Chondrocyte (in vitro differentiated cells): ENCODE data around the gene ZNF236. TPM values are rescaled to one million over a fixed set of nuclear protein-coding genes. Genes with fewer than 3 reads are reported as not detected.

Experiments
- DNase-seq: peaks from one replicate; pipeline ENCODE4 v3.0.0; 2021; ENCODE audit warnings: mixed read lengths, low spot score
- H3K27ac Mint-ChIP-seq: one replicate; pipeline ENCODE4 v1.8.0; 2021; ENCODE audit warnings: mild to moderate bottlenecking, moderate library complexity, mixed read lengths; ENCODE audit not compliant: unreplicated experiment
- H3K27me3 Mint-ChIP-seq: 2 replicates; pipeline ENCODE4 v1.8.0; 2021; ENCODE audit warnings: low read depth, mixed read lengths
- H3K36me3 Mint-ChIP-seq: 2 replicates; pipeline ENCODE4 v1.8.0; 2021; ENCODE audit warnings: low read depth, mixed read lengths
- H3K4me1 Mint-ChIP-seq: 2 replicates; pipeline ENCODE4 v1.8.0; 2021; ENCODE audit warnings: low read depth, mild to moderate bottlenecking, mixed read lengths
- H3K4me3 Mint-ChIP-seq: one replicate; pipeline ENCODE4 v1.8.0; 2021; ENCODE audit warnings: mild to moderate bottlenecking, moderate library complexity, mixed read lengths; ENCODE audit not compliant: unreplicated experiment
- H3K9me3 Mint-ChIP-seq: 2 replicates; pipeline ENCODE4 v1.8.0; 2021; ENCODE audit warnings: low read depth, mixed read lengths
- total RNA-seq: library from RNA; stranded (reverse); gene quantifications from 3 replicates; pipeline ENCODE4 v1.2.1, GENCODE V29; 2021
- TF ChIP-seq, protein P1 (sequence below): fragments of 200-600 bp; sonication (generic); IDR thresholded peaks from 2 replicates; pipeline ENCODE4 v1.5.0; 2021; ENCODE audit warnings: antibody characterized with exemption, mild to moderate bottlenecking, moderate library complexity

ZNF236 gene
- total RNA-seq, 1 donor from 2014 or later: 14.3 TPM

DNA sequence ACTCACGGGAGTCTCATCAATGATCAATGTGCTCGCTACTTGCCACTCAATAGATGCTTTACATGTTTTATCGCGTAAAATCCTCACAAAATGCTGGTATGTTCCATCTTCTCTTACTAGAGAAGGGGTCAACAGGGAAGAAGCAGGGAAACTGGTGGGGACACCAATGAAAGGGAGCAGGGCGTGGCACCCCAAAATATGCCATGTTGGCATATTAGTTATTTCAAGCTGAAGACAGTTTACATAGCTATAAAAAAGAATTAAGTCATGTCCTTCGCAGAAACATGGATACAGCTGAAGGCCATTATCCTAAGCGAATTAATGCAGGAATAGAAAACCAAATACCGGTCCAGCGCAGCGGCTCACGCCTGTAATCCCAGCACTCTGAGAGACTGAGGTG lies 8.1 kb upstream of the ZNF236 start:
- no peak overlapping the region for H3K4me3 Mint-ChIP-seq
- H3K27ac Mint-ChIP-seq: no peak overlapping the region
- H3K4me1 Mint-ChIP-seq: peaks cover 4% of the 10 kb centered on the region
- TF ChIP-seq, protein P1, sequence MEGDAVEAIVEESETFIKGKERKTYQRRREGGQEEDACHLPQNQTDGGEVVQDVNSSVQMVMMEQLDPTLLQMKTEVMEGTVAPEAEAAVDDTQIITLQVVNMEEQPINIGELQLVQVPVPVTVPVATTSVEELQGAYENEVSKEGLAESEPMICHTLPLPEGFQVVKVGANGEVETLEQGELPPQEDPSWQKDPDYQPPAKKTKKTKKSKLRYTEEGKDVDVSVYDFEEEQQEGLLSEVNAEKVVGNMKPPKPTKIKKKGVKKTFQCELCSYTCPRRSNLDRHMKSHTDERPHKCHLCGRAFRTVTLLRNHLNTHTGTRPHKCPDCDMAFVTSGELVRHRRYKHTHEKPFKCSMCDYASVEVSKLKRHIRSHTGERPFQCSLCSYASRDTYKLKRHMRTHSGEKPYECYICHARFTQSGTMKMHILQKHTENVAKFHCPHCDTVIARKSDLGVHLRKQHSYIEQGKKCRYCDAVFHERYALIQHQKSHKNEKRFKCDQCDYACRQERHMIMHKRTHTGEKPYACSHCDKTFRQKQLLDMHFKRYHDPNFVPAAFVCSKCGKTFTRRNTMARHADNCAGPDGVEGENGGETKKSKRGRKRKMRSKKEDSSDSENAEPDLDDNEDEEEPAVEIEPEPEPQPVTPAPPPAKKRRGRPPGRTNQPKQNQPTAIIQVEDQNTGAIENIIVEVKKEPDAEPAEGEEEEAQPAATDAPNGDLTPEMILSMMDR: no peak
- H3K9me3 Mint-ChIP-seq: no peaks in the 10 kb centered on the region
- no peak for DNase-seq
- H3K27me3 Mint-ChIP-seq: no peaks in the 10 kb centered on the region
- peaks cover 5% of the 10 kb centered on the region for H3K36me3 Mint-ChIP-seq

DNA sequence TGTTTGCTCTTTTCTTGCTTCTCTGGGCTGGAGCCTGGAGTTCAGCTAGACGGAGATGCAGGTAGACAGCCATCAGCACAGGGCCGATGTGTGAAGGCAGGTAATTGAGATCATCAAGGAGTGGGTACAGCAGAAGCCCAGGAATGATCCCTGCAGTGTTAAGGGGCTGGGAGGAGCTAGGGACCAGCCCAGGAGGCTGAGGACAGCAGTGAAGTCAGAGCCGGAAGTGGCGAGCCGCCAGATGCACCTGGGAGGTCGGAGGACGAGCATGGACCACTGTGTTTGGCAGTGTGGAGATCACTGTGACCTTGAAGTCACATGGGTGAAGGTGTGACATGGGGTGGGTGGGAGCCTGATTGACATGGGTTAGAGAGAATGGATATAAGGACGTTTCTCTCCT lies 6.2 kb upstream of the ZNF236 start:
- TF ChIP-seq, protein P1: no peak
- no peak for DNase-seq
- H3K9me3 Mint-ChIP-seq: no peaks in the 10 kb centered on the region
- peaks cover 7% of the 10 kb centered on the region for H3K36me3 Mint-ChIP-seq
- H3K4me3 Mint-ChIP-seq: no peak overlapping the region
- no peak overlapping the region for H3K27ac Mint-ChIP-seq
- H3K4me1 Mint-ChIP-seq: peaks cover 19% of the 10 kb centered on the region
- H3K27me3 Mint-ChIP-seq: no peaks in the 10 kb centered on the region

GRCh38 chr18:76817888-76818611 lies 4.3 kb upstream of the ZNF236 start:
- Mint-ChIP-seq H3K36me3 (peaks cover 7% of the 10 kb centered on the region), H3K27ac (no peak overlapping the region), H3K9me3 (no peaks in the 10 kb centered on the region), H3K4me1 (peaks cover 21% of the 10 kb centered on the region), H3K27me3 (no peaks in the 10 kb centered on the region), H3K4me3 (no peak overlapping the region)
- DNase-seq: no peak
- TF ChIP-seq, protein P1: no peak

DNA sequence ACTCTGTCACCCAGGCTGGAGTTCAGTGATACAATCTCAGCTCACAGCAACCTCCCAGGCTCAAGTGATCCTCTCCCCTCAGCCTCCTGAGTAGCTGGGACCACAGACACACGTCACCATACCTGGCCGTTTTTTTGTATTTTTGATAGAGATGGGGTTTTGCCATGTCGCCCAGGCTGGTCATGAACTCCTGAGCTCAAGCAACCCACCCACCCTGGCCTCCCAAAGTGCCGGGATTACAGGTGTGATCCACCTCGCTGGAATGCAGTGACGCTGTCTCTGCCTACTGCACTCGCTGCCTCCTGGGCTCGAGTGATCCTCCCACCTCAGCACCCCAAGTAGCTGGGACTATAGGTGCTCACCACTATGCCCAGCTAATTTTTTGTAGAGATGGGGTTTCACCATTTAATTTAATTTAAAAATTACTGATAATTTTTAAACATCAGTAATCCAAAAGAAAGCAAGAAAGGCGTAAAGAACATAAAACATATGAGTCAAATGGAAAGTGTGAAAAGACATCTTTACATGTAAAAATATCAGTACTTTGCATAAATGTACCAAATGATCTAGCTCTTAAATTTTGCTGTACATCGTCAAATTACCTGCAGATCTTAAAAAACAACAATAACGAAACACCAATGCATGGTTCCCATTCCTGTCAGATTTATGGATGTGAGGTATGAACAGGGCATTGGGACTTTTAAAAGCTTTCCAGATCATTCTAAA lies 2.8 kb upstream of the ZNF236 start:
- TF ChIP-seq, protein P1: no peak
- Mint-ChIP-seq H3K27ac (no peak overlapping the region), H3K4me1 (peaks cover 34% of the 10 kb centered on the region), H3K4me3 (no peak overlapping the region), H3K27me3 (no peaks in the 10 kb centered on the region), H3K36me3 (peaks cover 6% of the 10 kb centered on the region), H3K9me3 (no peaks in the 10 kb centered on the region)
- no peak for DNase-seq

- TF ChIP-seq, protein P1: no peak
- Mint-ChIP-seq H3K4me1 (peaks cover 39% of the 10 kb centered on the region), H3K27me3 (no peaks in the 10 kb centered on the region), H3K9me3 (no peaks in the 10 kb centered on the region), H3K36me3 (peaks cover 2% of the 10 kb centered on the region), H3K4me3 (peak overlapping the region; percentile 87), H3K27ac (peak overlapping the region; percentile 89)
- no peak for DNase-seq
Observed at GRCh38 chr18:76821356-76821874, 942 bp upstream of the ZNF236 start.
